GM19099 (cell line): Measurements from ENCODE around the gene SLC25A21.

ENCODE experiments used
- POLR2A ChIP-seq: IDR thresholded peaks from 3 replicates; pipeline ENCODE4 v1.6.1; 2011; ENCODE audit warnings: low read depth; ENCODE audit not compliant: insufficient read length; ENCODE audit errors: extremely low read depth

The SLC25A21 gene

GRCh38 chr14:37116933-37117849 is 55.2 kb downstream of the SLC25A21 start:
- TF ChIP-seq POLR2A = no peak

- TF ChIP-seq POLR2A = no peak
Measured at GRCh38 chr14:37115406-37115805, 57.0 kb downstream of the SLC25A21 start.

GRCh38 chr14:37114559-37114958 is 57.8 kb downstream of the SLC25A21 start:
- TF ChIP-seq POLR2A = no peak

GRCh38 chr14:37114002-37114401 is 58.4 kb downstream of the SLC25A21 start:
- no peak for TF ChIP-seq POLR2A

GRCh38 chr14:37098132-37098531 is 74.3 kb downstream of the SLC25A21 start:
- no peak for TF ChIP-seq POLR2A

GRCh38 chr14:37094502-37094901 is 77.9 kb downstream of the SLC25A21 start:
- no peak for TF ChIP-seq POLR2A

GRCh38 chr14:37093364-37093763 is 79.0 kb downstream of the SLC25A21 start:
- TF ChIP-seq POLR2A = no peak

GRCh38 chr14:37091651-37092050 is 80.8 kb downstream of the SLC25A21 start:
- no peak for TF ChIP-seq POLR2A

- TF ChIP-seq POLR2A = no peak
Measured at GRCh38 chr14:37090026-37090425, 82.4 kb downstream of the SLC25A21 start.

- no peak for TF ChIP-seq POLR2A
Measured at GRCh38 chr14:37089410-37089809, 83.0 kb downstream of the SLC25A21 start.

GRCh38 chr14:37088356-37089215 is 83.8 kb downstream of the SLC25A21 start:
- no peak for TF ChIP-seq POLR2A

- no peak for TF ChIP-seq POLR2A
Measured at GRCh38 chr14:37087520-37087919, 84.9 kb downstream of the SLC25A21 start.

- TF ChIP-seq POLR2A = no peak
Measured at GRCh38 chr14:37083599-37083998, 88.8 kb downstream of the SLC25A21 start.

- TF ChIP-seq POLR2A = no peak
Measured at GRCh38 chr14:37082449-37082848, 90.0 kb downstream of the SLC25A21 start.

- TF ChIP-seq POLR2A = no peak
Measured at GRCh38 chr14:37081856-37082255, 90.5 kb downstream of the SLC25A21 start.

- no peak for TF ChIP-seq POLR2A
Measured at GRCh38 chr14:37081218-37081617, 91.2 kb downstream of the SLC25A21 start.
